Testis (tissue), 3 donors: Measurements from ENCODE around the gene ASAP2. TPM values are rescaled to one million over a fixed set of nuclear protein-coding genes. Genes with fewer than 3 reads are reported as not detected.

Source experiments
- DNase-seq: peaks from one replicate; pipeline ENCODE4 v3.0.0-alpha.2; 2019
- H3K27ac ChIP-seq, 2 donors: fragments of 200-600 bp; sonication (generic); one replicate each; pipeline ENCODE4 v1.5.1; 2019
- H3K27me3 ChIP-seq: fragments of 200-600 bp; sonication (generic); one replicate; pipeline ENCODE4 v1.5.1; 2019
- H3K36me3 ChIP-seq: fragments of 200-600 bp; sonication (generic); one replicate; pipeline ENCODE4 v1.5.1; 2017; ENCODE audit warnings: low read depth; ENCODE audit errors: missing control alignments
- H3K4me1 ChIP-seq: fragments of 200-600 bp; sonication (generic); one replicate; pipeline ENCODE4 v1.5.1; 2019
- H3K4me3 ChIP-seq, 2 donors: fragments of 200-600 bp; sonication (generic); one replicate each; pipeline ENCODE4 v1.5.1; 2017 to 2019
- H3K9me3 ChIP-seq: fragments of 200-600 bp; sonication (generic); one replicate; pipeline ENCODE4 v1.5.1; 2017
- POLR2A ChIP-seq: fragments of 450-650 bp; IDR thresholded peaks from one replicate; pipeline ENCODE4 v1.6.1; 2017; ENCODE audit warnings: antibody characterized with exemption, mild to moderate bottlenecking, moderate library complexity
- WGBS, 2 donors: methylation state at CpG; one replicate each; pipeline ENCODE4 v1.1.5; 2018; 5-methylcytosine and 5-hydroxymethylcytosine counted together
- intact Hi-C: fragments of 100-400 bp; cut with DNase I; formaldehyde crosslinking; loops from one replicate; pipeline ENCODE4 v1.15.1; 2023; ENCODE audit warnings: low total_unique reads
- polyA plus RNA-seq: library from polyadenylated mRNA; stranded (reverse); fragments of 350-450 nt; fragmentation: Illumina TruSeq; extraction: RNeasy Lipid Tissue Mini Kit (QIAGEN cat#74804); gene quantifications from one replicate; pipeline ENCODE4 v1.2.3, GENCODE V29; 2014; ENCODE audit warnings: low read depth, low replicate concordance; ENCODE audit not compliant: insufficient read depth
- total RNA-seq, 2 donors: library from RNA; depleted of rRNA; stranded (reverse); fragments of >200 nt; gene quantifications; one replicate each; pipeline ENCODE4 v1.2.3, GENCODE V29; 2016
- TF ChIP-seq, protein P1 (sequence below), 3 experiments: fragments of 450-650 bp in 2 of 3; fragments of 200-600 bp in 1 of 3; sonication (generic) in 1 of 3; IDR thresholded peaks; one replicate each; pipeline ENCODE4 v1.5.1; 2016 to 2019; ENCODE audit warnings: antibody characterized with exemption in 3 of 3, mild to moderate bottlenecking in 2 of 3, moderate library complexity in 1 of 3

The ASAP2 gene
- total and polyA plus RNA-seq, 3 donors from 2014 or later, result 42.4 to 87.2 (median 79.0) TPM

DNA sequence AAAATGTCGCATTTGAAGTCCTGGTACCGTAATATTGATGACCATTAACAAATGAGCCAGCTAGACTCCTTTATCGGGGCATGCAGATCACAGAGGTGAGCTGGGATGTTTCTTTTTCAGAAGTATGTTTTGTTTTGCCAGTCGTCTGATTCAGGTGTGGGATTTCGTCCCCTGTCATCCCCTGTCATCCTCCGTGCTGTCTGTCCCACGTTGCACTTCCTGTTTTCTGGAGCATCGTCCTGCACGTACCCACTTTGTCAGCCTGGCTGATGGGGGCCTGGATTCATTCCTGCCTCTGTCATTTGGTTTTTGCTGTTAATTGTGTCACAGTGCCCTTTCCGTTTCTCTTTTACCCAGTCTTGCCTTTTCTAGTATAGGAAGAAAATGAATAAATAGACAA, 72.8 kb downstream of the ASAP2 start:
- no peaks in the 10 kb centered on the region for H3K36me3 ChIP-seq
- intact Hi-C loops, result no loop called here
- WGBS, 2 donors, result 84 to 87% methylated on average over 10 of the region's 10 CpGs

DNA sequence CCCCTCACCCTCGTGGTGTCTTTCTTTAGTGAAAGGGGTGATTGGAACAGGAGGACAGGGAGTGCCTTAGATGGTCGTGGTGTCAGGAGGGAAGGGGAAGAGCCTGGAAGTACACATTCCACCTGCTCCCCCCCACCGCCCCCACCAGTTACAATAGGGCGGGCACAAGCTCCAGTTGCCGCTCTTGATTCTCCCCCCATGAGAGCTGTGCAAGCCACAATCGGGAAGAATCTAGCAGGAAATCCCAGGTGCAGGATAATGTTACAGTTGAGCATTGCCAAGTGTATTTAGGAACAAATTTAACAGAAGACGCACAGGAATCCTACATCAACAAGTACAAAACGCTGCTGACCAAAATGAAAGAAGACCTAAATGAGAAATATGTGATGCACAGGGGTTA, 73.6 kb downstream of the ASAP2 start:
- Histone ChIP-seq H3K4me3 (no peak overlapping the region), H3K27ac (no peak overlapping the region), H3K4me1 (no peaks in the 10 kb centered on the region), H3K27me3 (no peaks in the 10 kb centered on the region), H3K36me3 (no peaks in the 10 kb centered on the region), H3K9me3 (no peaks in the 10 kb centered on the region)
- intact Hi-C loops, result no loop called here
- 80 to 88% methylated on average over 8 of the region's 8 CpGs for WGBS, 2 donors
- no peak for TF ChIP-seq POLR2A
- TF ChIP-seq, protein P1, sequence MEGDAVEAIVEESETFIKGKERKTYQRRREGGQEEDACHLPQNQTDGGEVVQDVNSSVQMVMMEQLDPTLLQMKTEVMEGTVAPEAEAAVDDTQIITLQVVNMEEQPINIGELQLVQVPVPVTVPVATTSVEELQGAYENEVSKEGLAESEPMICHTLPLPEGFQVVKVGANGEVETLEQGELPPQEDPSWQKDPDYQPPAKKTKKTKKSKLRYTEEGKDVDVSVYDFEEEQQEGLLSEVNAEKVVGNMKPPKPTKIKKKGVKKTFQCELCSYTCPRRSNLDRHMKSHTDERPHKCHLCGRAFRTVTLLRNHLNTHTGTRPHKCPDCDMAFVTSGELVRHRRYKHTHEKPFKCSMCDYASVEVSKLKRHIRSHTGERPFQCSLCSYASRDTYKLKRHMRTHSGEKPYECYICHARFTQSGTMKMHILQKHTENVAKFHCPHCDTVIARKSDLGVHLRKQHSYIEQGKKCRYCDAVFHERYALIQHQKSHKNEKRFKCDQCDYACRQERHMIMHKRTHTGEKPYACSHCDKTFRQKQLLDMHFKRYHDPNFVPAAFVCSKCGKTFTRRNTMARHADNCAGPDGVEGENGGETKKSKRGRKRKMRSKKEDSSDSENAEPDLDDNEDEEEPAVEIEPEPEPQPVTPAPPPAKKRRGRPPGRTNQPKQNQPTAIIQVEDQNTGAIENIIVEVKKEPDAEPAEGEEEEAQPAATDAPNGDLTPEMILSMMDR (IDR thresholded peaks at IDR 0.05), result no peak
- DNase-seq, result no peak

More for the DNA sequence above, 72.8 kb downstream of the ASAP2 start:
- H3K4me3 ChIP-seq, result no peak overlapping the region
- no peaks in the 10 kb centered on the region for H3K4me1 ChIP-seq
- no peak overlapping the region for H3K27ac ChIP-seq
- no peaks in the 10 kb centered on the region for H3K27me3 ChIP-seq
- H3K9me3 ChIP-seq, result no peaks in the 10 kb centered on the region
- no peak for DNase-seq
- no peak for TF ChIP-seq POLR2A
- TF ChIP-seq, protein P1 (IDR thresholded peaks at IDR 0.05), result no peak

DNA sequence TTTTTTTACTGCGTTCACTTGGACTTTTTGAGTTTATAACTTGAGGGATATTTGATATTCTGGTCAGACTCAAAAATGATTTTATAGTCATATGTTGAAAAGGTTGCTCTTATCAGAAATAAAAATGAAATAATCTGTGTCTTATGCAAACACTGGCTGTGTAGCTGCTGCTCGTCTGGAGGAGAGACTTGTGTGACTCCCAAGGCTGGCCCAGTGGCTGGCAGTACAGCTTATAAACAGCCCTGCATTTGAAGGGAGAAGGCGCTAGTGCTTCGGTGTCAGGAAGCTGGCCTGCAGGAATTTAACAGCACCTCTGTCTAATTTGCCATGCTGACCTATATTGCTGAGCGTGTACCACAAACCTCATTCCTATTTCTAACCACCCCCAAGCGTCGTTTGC, 74.5 kb downstream of the ASAP2 start:
- 86 to 89% methylated on average over 7 of the region's 7 CpGs for WGBS, 2 donors
- Histone ChIP-seq H3K27ac (no peak overlapping the region), H3K4me1 (no peaks in the 10 kb centered on the region), H3K36me3 (no peaks in the 10 kb centered on the region), H3K27me3 (no peaks in the 10 kb centered on the region), H3K4me3 (no peak overlapping the region), H3K9me3 (no peaks in the 10 kb centered on the region)
- intact Hi-C loops, result no loop called here
- TF ChIP-seq POLR2A, result no peak
- TF ChIP-seq, protein P1 (IDR thresholded peaks at IDR 0.05), result no peak
- no peak for DNase-seq

DNA sequence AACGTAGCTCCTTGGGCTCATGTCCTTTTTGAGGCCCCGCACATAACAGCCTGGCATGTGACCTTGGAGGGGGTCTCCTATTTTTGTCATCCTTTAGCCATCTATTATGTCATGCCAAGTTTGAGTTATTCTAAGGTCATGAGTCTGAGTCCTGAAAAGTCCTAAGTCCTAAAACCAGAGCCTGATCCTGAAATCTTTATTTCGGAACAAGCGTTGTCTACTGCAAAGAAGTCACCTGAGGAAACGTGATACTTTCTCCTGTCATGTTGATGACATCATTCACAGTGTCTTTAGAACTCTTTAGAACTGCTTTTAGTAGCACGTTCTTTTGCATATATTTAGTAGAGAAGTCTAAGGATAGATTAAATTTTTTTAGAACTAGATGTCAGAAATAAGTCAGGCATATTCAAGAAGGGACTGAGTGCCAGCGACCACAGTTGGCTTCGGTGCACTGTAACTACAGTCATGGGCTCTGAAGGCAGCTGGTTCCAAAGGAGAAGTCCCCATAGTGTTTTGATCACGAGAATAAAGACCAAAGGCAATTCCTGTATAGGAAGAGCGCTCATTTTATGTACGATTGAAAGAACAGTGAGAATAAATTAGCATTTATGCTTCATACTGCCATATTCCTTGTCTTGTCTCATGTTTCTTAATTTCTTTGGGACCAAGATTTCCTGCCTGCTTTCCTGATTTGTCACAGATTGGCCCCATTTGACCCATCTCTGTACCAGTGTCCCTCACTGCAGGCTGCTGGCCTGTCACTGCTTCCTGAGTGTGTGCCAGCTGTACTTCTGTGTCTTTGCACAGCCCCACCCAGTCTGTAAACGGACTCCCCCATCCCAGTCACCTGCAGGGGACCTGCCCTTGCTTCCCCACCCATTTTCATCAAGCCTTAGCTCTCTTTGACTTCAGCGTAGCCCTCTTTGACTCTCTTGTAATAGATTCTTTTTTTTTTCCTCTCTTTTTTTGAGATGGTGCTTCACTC, 75.8 kb downstream of the ASAP2 start:
- intact Hi-C loops, result no loop called here

More for the DNA sequence above, 75.8 kb downstream of the ASAP2 start:
- Histone ChIP-seq H3K4me1 (no peaks in the 10 kb centered on the region), H3K4me3 (no peak overlapping the region), H3K36me3 (no peaks in the 10 kb centered on the region), H3K9me3 (no peaks in the 10 kb centered on the region), H3K27me3 (no peaks in the 10 kb centered on the region), H3K27ac (no peak overlapping the region)
- 83 to 88% methylated on average over 13 of the region's 13 CpGs for WGBS, 2 donors
- no peak for TF ChIP-seq POLR2A
- TF ChIP-seq, protein P1 (IDR thresholded peaks at IDR 0.05), result no peak
- no peak for DNase-seq
